ENCODE data around the gene CPSF7. TPM values are rescaled to one million over a fixed set of nuclear protein-coding genes. Genes with fewer than 3 reads are reported as not detected.

Gene CPSF7
- polyA plus RNA-seq, 1 of the 3 experiments (the other 2 are of a cell fraction): 44.0 TPM

- no peaks in the 10 kb centered on the region for H3K9me3 ChIP-seq
- H3K36me3 ChIP-seq (replicated peaks in 1 of 2; ENCODE audit: control insufficient read depth in 1 of 2, insufficient read depth in 2 of 2, low read length in 1 of 2): peaks cover 50 to 70% of the 10 kb centered on the region in 2 experiments
- WGBS (ENCODE audit: low lambda C conversion rate): 96% methylated on average over 6 of the region's 6 CpGs
- no peaks in the 10 kb centered on the region for H3K27me3 ChIP-seq (ENCODE audit: insufficient read depth)
- TF ChIP-seq, protein P1, sequence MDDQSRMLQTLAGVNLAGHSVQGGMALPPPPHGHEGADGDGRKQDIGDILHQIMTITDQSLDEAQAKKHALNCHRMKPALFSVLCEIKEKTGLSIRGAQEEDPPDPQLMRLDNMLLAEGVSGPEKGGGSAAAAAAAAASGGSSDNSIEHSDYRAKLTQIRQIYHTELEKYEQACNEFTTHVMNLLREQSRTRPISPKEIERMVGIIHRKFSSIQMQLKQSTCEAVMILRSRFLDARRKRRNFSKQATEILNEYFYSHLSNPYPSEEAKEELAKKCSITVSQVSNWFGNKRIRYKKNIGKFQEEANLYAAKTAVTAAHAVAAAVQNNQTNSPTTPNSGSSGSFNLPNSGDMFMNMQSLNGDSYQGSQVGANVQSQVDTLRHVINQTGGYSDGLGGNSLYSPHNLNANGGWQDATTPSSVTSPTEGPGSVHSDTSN (IDR thresholded peaks at IDR 0.05): no peak
- TF ChIP-seq TCF12 (IDR thresholded peaks at IDR 0.05) (no peak), SMC3 (IDR thresholded peaks at IDR 0.05; ENCODE audit: low read depth, low read length) (no peak)
- H3K4me1 ChIP-seq (ENCODE audit: control insufficient read depth in 1 of 2, insufficient read depth in 2 of 2, low read depth in 1 of 2, low read length in 1 of 2): peaks cover 5 to 6% of the 10 kb centered on the region in 2 experiments; a peak in 2 of 4 replicates
- H3K9me2 ChIP-seq: no peaks in the 10 kb centered on the region
- H3K4me3 ChIP-seq (ENCODE audit: low read depth in 2 of 2, low read length in 1 of 2): no peak overlapping the region
- H3F3A ChIP-seq (replicated peaks; ENCODE audit: insufficient read depth): peaks cover 15% of the 10 kb centered on the region
- POLR2A ChIA-PET: no interaction called here
- DNase-seq: no peak
- peaks cover 22% of the 10 kb centered on the region for H4K20me1 ChIP-seq (ENCODE audit: insufficient read depth)
- CTCF ChIA-PET: interaction anchor here (2.0 to 4.2 kb wide), 3 partner anchors 35 to 196 kb away, joined by 7 to 21 read pairs (median 10); no protein-coding TSS in a partner anchor
- peaks cover 77% of the 10 kb centered on the region for H3K79me2 ChIP-seq (ENCODE audit: insufficient read depth)
- no peak overlapping the region for H2AFZ ChIP-seq (ENCODE audit: low read depth)
- H3K27ac ChIP-seq (ENCODE audit: low read depth in 2 of 2, low read length in 1 of 2): no peak overlapping the region
- H3K4me2 ChIP-seq: no peak overlapping the region
- no peak overlapping the region for H3K9ac ChIP-seq
Observed at GRCh38 chr11:61442616-61443015, 12.8 kb upstream of the CPSF7 start.

DNA sequence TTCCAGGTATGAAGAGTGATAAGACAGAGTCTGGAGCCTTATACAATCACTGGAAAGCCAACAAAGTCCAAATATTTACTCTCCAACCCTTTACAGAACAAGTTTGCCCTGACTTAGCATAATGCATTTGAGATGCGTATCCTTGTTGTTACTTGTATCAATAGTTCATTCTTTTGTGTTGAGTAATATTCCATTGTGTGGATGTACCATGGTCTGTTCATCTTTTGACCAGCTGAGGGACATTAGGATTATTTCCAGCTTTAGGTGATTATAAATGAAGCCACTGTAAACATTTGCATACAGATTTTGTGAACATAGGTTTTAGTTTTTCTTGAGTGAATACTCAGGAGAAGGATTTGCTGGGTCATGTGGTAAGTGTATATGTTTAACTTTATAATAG lies 9.8 kb upstream of the CPSF7 start:
- H3K4me3 ChIP-seq (ENCODE audit: low read depth in 2 of 2, low read length in 1 of 2): no peak overlapping the region
- no peaks in the 10 kb centered on the region for H3K9me2 ChIP-seq
- peaks cover 100% of the 10 kb centered on the region for H3K79me2 ChIP-seq (ENCODE audit: insufficient read depth)
- CTCF ChIA-PET: interaction anchor here (0.7 to 6.8 kb wide), 4 partner anchors 9 to 77 kb away, joined by 3 to 109 read pairs (median 12); no protein-coding TSS in a partner anchor
- no peaks in the 10 kb centered on the region for H3K9me3 ChIP-seq
- POLR2A ChIA-PET: no interaction called here
- H3K9ac ChIP-seq: no peak overlapping the region
- no peaks in the 10 kb centered on the region for H3K27me3 ChIP-seq (ENCODE audit: insufficient read depth)
- peaks cover 9% of the 10 kb centered on the region for H3F3A ChIP-seq (replicated peaks; ENCODE audit: insufficient read depth)
- 100% methylated on average over 1 of the region's 1 CpG for WGBS (ENCODE audit: low lambda C conversion rate)
- peaks cover 30% of the 10 kb centered on the region for H4K20me1 ChIP-seq (ENCODE audit: insufficient read depth)
- H3K27ac ChIP-seq (ENCODE audit: low read depth in 2 of 2, low read length in 1 of 2): no peak overlapping the region
- no peak overlapping the region for H3K4me2 ChIP-seq
- no peak overlapping the region for H2AFZ ChIP-seq (ENCODE audit: low read depth)
- DNase-seq: no peak
- H3K4me1 ChIP-seq (ENCODE audit: control insufficient read depth in 1 of 2, insufficient read depth in 2 of 2, low read depth in 1 of 2, low read length in 1 of 2): no peaks in the 10 kb centered on the region
- H3K36me3 ChIP-seq (replicated peaks in 1 of 2; ENCODE audit: control insufficient read depth in 1 of 2, insufficient read depth in 2 of 2, low read length in 1 of 2): peaks cover 32 to 62% of the 10 kb centered on the region in 2 experiments
- TF ChIP-seq JUND (IDR thresholded peaks at IDR 0.05): no peak
- TF ChIP-seq EP300 (IDR thresholded peaks at IDR 0.05; ENCODE audit: borderline replicate concordance in 1 of 2, low read depth in 1 of 2, low read length in 1 of 2): no peak
- no peak for TF ChIP-seq TAF1 (IDR thresholded peaks at IDR 0.05; ENCODE audit: borderline replicate concordance, low read depth, low read length)
- no peak for TF ChIP-seq RFX5 (IDR thresholded peaks at IDR 0.05; ENCODE audit: low read length)
- TF ChIP-seq, protein P2, sequence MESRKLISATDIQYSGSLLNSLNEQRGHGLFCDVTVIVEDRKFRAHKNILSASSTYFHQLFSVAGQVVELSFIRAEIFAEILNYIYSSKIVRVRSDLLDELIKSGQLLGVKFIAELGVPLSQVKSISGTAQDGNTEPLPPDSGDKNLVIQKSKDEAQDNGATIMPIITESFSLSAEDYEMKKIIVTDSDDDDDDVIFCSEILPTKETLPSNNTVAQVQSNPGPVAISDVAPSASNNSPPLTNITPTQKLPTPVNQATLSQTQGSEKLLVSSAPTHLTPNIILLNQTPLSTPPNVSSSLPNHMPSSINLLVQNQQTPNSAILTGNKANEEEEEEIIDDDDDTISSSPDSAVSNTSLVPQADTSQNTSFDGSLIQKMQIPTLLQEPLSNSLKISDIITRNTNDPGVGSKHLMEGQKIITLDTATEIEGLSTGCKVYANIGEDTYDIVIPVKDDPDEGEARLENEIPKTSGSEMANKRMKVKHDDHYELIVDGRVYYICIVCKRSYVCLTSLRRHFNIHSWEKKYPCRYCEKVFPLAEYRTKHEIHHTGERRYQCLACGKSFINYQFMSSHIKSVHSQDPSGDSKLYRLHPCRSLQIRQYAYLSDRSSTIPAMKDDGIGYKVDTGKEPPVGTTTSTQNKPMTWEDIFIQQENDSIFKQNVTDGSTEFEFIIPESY (IDR thresholded peaks at IDR 0.05; ENCODE audit: borderline replicate concordance, low read depth): no peak
- TF ChIP-seq REST (IDR thresholded peaks at IDR 0.05; ENCODE audit: low read depth, low read length): no peak
- TF ChIP-seq RAD21 (IDR thresholded peaks at IDR 0.05; ENCODE audit: low read length): no peak
- TF ChIP-seq FOXM1 (IDR thresholded peaks at IDR 0.05; ENCODE audit: low read depth): no peak
- TF ChIP-seq RCOR1 (IDR thresholded peaks at IDR 0.05; ENCODE audit: low read length): no peak
- TF ChIP-seq YY1 (IDR thresholded peaks at IDR 0.05; ENCODE audit: low read depth): no peak
- no peak for TF ChIP-seq GATA2 (CRISPR knock-in tag; IDR thresholded peaks at IDR 0.05)
- no peak for TF ChIP-seq CTCF (IDR thresholded peaks at IDR 0.05)
- TF ChIP-seq, protein P3, sequence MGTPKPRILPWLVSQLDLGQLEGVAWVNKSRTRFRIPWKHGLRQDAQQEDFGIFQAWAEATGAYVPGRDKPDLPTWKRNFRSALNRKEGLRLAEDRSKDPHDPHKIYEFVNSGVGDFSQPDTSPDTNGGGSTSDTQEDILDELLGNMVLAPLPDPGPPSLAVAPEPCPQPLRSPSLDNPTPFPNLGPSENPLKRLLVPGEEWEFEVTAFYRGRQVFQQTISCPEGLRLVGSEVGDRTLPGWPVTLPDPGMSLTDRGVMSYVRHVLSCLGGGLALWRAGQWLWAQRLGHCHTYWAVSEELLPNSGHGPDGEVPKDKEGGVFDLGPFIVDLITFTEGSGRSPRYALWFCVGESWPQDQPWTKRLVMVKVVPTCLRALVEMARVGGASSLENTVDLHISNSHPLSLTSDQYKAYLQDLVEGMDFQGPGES (IDR thresholded peaks at IDR 0.05; ENCODE audit: low read depth, low read length): no peak
- no peak for TF ChIP-seq USF2 (IDR thresholded peaks at IDR 0.05; ENCODE audit: borderline replicate concordance, low read depth, low read length)
